GM10266 (cell line): ENCODE results near the gene TPRN.

Source experiments
- DNase-seq: peaks from one replicate; pipeline ENCODE4 v3.0.0; 2012; ENCODE audit errors: extremely low spot score
- TF ChIP-seq, protein P1 (sequence below): IDR thresholded peaks from 2 replicates; pipeline ENCODE4 v1.5.1; 2012; ENCODE audit warnings: mild to moderate bottlenecking, low read depth; ENCODE audit not compliant: control insufficient read depth, insufficient read depth; ENCODE audit errors: missing control alignments

TPRN gene

DNA sequence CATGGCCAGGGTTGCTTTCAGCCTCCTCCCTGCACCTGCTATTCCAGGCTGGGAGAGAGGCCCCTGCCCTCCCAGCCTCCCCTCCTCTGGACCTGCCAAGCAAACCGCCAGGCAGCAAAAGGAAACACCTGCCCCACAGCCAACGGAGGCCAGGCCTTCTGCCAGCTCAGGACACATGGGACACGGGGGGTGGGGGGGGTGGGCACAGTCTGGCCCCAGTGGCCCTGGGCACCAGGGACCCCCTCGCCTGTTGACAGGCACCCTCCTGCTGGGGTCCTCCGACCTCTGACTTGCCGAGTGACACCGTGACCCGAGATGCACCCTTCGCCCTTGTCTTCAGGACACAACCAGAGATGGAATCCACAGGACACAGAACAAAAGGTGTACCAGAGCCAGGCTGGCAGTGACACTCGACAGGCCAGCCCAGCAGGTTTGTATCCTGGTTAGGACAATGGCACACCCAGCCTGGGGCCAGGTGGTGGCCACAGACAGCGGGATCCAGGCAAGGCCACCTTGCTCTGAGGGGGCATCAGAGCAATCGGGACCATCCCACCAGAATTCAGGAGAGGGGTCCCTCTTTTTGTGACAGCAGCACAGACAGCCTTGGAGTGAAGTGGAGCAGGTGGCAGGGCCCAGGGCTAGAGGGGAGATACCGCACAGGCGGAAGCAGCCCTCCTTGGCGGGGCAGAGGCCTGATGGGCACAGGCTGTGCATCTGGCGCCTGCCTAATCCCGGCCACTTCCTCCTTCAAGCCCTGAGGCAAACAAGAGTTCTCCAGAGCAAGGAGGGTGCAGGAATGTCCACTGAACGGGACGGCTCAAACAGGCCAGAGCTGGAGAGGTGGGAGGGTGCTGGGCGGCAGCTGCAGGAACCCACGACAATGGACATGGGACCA lies 27.4 kb downstream of the TPRN start:
- TF ChIP-seq, protein P1, sequence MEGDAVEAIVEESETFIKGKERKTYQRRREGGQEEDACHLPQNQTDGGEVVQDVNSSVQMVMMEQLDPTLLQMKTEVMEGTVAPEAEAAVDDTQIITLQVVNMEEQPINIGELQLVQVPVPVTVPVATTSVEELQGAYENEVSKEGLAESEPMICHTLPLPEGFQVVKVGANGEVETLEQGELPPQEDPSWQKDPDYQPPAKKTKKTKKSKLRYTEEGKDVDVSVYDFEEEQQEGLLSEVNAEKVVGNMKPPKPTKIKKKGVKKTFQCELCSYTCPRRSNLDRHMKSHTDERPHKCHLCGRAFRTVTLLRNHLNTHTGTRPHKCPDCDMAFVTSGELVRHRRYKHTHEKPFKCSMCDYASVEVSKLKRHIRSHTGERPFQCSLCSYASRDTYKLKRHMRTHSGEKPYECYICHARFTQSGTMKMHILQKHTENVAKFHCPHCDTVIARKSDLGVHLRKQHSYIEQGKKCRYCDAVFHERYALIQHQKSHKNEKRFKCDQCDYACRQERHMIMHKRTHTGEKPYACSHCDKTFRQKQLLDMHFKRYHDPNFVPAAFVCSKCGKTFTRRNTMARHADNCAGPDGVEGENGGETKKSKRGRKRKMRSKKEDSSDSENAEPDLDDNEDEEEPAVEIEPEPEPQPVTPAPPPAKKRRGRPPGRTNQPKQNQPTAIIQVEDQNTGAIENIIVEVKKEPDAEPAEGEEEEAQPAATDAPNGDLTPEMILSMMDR = no peak
- DNase-seq = peak; percentile 34

DNA sequence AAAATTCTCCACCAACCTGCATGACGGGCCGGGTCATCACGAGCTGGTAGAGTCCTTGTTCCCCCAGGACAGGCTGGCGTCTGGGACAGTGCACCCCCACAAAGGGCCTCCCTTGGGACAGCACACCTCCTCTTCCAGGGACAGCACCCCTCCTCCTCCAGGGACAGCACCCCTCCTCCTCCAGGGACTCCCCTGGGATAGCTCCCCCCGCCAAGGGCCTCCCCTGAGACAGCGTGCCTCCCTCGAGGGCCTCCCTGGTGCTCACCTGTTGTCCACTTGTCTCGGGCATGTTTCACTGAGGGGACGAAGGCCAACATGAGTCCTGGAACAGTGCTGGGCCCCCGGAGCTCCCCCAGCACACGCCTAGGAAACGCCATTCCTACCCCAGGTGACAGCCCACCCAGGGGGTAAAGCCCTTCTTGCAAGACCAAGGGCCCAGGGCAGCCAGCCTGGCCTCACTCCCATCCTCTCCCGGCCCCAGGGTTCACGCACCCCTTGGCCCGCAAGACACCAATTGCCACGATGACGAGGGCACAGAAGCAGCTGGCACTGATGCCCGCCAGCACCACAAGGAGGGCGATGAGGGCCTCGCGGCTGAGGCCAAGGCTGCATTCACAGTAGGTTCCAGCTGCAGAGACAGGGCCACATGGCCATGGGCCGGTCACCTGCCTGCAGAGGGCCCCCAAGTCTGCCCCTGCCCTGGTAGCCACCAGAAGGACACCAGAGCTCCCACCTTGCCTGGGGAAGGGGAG lies 29.2 kb downstream of the TPRN start:
- no peak for DNase-seq
- TF ChIP-seq, protein P1 = no peak

DNA sequence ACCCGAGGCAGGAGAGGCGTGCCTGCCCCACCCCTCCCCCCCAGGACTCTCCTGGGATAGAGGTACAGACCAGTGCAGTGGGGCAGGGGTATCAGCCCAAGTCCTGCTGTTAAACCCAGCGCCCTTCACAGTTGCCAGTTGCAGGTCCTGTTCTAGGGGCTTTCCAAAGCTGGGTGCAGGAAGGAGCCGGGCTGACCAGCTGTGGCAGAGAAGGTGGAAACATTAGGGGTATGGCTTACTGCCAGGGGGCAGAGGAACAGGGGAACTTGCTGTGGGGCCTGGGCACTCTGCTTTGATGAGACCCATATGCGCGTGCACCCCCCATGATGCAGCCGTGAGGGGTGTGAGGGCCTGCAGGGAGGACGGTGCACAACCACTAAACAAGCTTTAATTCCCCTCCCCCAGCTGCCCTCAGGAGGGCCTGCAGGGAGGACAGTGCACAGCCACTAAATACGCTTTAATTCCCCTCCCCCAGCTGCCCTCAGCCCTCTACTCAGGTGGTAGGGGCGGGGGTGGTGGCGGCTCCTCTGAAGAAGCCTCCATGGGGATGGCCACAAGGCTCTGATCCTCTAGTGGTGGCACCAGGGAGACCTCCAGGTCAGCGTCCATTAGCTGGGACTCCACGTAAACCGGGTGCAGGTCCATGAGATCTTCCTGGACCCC lies 29.9 kb downstream of the TPRN start:
- DNase-seq = no peak
- TF ChIP-seq, protein P1 = no peak

DNA sequence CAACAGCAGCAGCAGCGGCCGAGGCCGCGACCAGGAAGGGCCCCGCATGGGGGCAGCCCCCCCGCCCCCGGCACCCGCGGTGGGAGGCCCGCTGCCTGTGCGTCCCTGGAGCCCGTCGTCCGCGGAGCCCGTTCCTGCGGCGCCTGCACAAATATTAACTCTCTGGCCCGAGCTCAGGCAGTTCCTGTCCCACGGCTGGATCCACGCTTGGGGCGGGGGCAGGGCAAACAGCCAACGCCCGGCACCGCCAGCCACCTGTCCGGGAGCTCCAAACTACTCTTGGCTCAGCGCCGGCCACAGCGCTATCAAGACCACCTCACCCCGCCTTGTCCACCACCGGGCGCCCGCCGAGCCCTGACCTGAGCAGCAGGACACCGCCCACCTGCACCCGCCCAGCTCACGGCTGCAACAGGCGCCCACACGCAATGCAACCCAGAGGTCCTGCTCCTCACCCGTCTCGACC lies 30.6 kb downstream of the TPRN start, which contains the start of gene LRRC26:
Gene LRRC26, minus strand, starts transcription at position 156 of the 463 bp plus-strand sequence. Its CDS starts 108 bp downstream, at position 48.
- TF ChIP-seq, protein P1 = no peak
- no peak for DNase-seq

DNA sequence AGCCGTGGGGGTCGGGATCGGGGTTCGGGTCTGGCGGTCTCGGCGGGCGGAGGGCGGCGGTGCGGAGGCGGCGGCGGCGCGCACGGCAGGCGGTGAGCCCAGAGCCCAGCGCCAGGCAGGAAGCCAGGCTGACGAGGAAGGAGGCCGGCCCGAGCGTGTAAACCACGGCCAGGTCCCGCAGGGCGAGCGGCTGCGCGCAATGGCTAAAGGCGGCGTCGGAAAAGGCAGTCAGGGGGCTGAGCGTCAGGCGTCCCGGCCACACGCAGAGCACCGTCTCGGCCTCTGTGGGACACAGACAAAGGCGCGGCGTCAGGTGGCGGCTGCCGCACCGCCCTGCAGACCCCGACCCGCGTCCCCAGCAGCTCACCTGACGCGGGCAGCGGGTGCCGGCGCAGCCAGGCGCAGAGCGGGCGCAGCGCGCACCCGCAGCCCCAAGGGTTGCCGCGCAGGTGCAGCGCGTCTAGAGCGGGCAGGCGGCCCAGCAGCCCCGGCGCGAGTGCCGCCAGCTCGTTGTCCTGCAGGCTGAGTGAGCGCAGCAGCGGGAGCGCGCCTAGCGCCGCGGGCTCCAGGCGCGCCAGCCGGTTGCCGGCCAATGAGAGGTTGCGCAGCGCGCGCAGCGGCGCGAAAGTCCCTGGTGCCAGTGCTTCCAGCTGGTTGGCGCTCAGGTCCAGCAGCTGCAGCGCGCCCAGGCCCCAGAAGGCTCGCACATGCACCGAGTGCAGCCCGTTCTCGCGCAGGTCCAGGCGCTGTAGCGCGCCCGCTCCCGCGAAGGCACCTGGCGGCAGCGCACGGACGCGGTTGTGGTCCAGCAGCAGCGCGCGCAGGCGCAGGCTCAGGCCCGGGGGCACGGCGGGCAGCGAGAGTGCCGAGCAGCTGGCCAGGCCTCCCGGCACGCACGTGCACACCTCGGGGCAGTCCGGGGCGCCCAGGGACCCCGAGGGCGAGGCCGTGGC lies 31.4 kb downstream of the TPRN start:
- DNase-seq = peak; percentile 82

DNA sequence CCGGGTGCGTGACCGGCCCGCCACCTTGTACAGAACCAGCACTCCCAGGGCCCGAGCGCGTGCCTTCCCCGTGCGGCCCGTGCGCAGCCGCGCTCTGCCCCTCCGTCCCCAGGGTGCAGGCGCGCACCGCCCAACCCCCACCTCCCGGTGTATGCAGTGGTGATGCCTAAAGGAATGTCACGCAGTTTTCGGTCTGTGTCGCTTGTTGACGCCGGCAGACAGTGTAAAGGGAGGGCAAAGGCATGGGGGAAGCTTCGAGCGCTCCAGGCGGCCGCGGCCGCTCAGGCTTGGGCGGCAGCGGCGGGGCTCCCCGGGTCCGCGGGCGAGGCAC lies 32.0 kb downstream of the TPRN start:
- TF ChIP-seq, protein P1 = no peak
- DNase-seq = no peak

More for the DNA sequence above, 31.4 kb downstream of the TPRN start:
- TF ChIP-seq, protein P1 = no peak
